WTC11 (cell line): Measurements from ENCODE around the gene BPIFA2. TPM values are rescaled to one million over a fixed set of nuclear protein-coding genes. Genes with fewer than 3 reads are reported as not detected.

ENCODE experiments used
- ATAC-seq: fragments of 200-7000 bp; cut with Tn5 transposase; 2 replicates; pipeline ENCODE4 v1.10.0; 2021; ENCODE audit warnings: mild to moderate bottlenecking, moderate library complexity
- CTCF ChIA-PET: fragments of 300-600 bp; sonication (Branson Sonifier 250); formaldehyde crosslinking; loops from one replicate; lab custom pipeline; 2021; ENCODE audit warnings: antibody characterized with exemption; lab: Charles Lee
- POLR2A ChIA-PET: fragments of 350-600 bp; sonication (Branson Sonifier 250); formaldehyde crosslinking; loops from one replicate; lab custom pipeline; 2021; ENCODE audit warnings: antibody characterized with exemption; lab: Charles Lee
- DNase-seq: peaks from one replicate; pipeline ENCODE4 v3.0.0; 2021; ENCODE audit warnings: low spot score
- H3K27ac Mint-ChIP-seq: 2 replicates; pipeline ENCODE4 v1.8.0; 2021; ENCODE audit warnings: mixed read lengths
- H3K27me3 Mint-ChIP-seq: 2 replicates; pipeline ENCODE4 v1.8.0; 2021; ENCODE audit warnings: low read depth, mild to moderate bottlenecking, moderate library complexity, mixed read lengths
- H3K36me3 Mint-ChIP-seq: 2 replicates; pipeline ENCODE4 v1.8.0; 2021; ENCODE audit warnings: mixed read lengths
- H3K4me1 Mint-ChIP-seq: 2 replicates; pipeline ENCODE4 v1.8.0; 2022; ENCODE audit warnings: mixed read lengths
- H3K4me3 Mint-ChIP-seq: 2 replicates; pipeline ENCODE4 v1.8.0; 2021; ENCODE audit warnings: mild to moderate bottlenecking, moderate library complexity, mixed read lengths
- H3K9me3 Mint-ChIP-seq: 2 replicates; pipeline ENCODE4 v1.8.0; 2021; ENCODE audit warnings: mixed read lengths
- AR ChIP-seq: fragments of 250-450 bp; sonication (Bioruptor Pico); IDR thresholded peaks from 2 replicates; pipeline ENCODE4 v1.9.0; 2021; ENCODE audit warnings: mild to moderate bottlenecking
- ARID4B ChIP-seq: sonication (generic); formaldehyde crosslinking; IDR thresholded peaks from 2 replicates; pipeline ENCODE4 v1.8.0; 2023; ENCODE audit warnings: missing genetic modification reagents, mild to moderate bottlenecking, borderline replicate concordance
- ATF2 ChIP-seq: sonication (generic); formaldehyde crosslinking; IDR thresholded peaks from 2 replicates; pipeline ENCODE4 v1.8.1; 2022; ENCODE audit warnings: low read depth, missing genetic modification reagents, borderline replicate concordance
- CREM ChIP-seq: sonication (generic); formaldehyde crosslinking; IDR thresholded peaks from 2 replicates; pipeline ENCODE4 v1.8.1; 2022; ENCODE audit warnings: mild to moderate bottlenecking, missing genetic modification reagents, moderate library complexity
- CTCF ChIP-seq: fragments of 200-600 bp; IDR thresholded peaks from 2 replicates; pipeline ENCODE4 v1.8.0; 2022; ENCODE audit warnings: antibody characterized with exemption
- GABPB1 ChIP-seq: sonication (generic); formaldehyde crosslinking; IDR thresholded peaks from 2 replicates; pipeline ENCODE4 v1.8.1; 2023; ENCODE audit warnings: mild to moderate bottlenecking, missing genetic modification reagents
- GRHL2 ChIP-seq: fragments of 250-450 bp; sonication (Bioruptor Pico); IDR thresholded peaks from 2 replicates; pipeline ENCODE4 v1.8.0; 2022; ENCODE audit warnings: mild to moderate bottlenecking, moderate library complexity; ENCODE audit not compliant: insufficient replicate concordance, severe bottlenecking
- PREB ChIP-seq: sonication (generic); formaldehyde crosslinking; IDR thresholded peaks from 2 replicates; pipeline ENCODE4 v1.8.1; 2022; ENCODE audit warnings: mild to moderate bottlenecking, missing genetic modification reagents, moderate library complexity, borderline replicate concordance
- RORB ChIP-seq: fragments of 250-450 bp; sonication (Bioruptor Pico); IDR thresholded peaks from 2 replicates; pipeline ENCODE4 v1.9.0; 2021; ENCODE audit warnings: mild to moderate bottlenecking
- total RNA-seq: library from RNA; stranded (reverse); gene quantifications from 3 replicates; pipeline ENCODE4 v1.2.3, GENCODE V29; 2021

Gene BPIFA2
- total RNA-seq, 1 experiment from 2014 or later: not detected

- no peak for TF ChIP-seq PREB
- Mint-ChIP-seq H3K9me3 (peaks cover 9% of the 10 kb centered on the region), H3K27me3 (no peaks in the 10 kb centered on the region), H3K27ac (no peak overlapping the region), H3K4me1 (peaks cover 11% of the 10 kb centered on the region), H3K36me3 (peaks cover 5% of the 10 kb centered on the region; the same call in 1 of the 2 replicates), H3K4me3 (no peak overlapping the region)
- DNase-seq (peak; percentile 55), ATAC-seq (peak; percentile 77)
- POLR2A ChIA-PET: no interaction called here
- CTCF ChIA-PET: no interaction called here
These were observed 10.8 kb downstream of the BPIFA2 start for GRCh38 chr20:33178726-33179125.

- Mint-ChIP-seq H3K4me3 (no peak overlapping the region), H3K36me3 (peaks cover 10% of the 10 kb centered on the region), H3K27ac (no peak overlapping the region), H3K27me3 (no peaks in the 10 kb centered on the region), H3K9me3 (peaks cover 13% of the 10 kb centered on the region), H3K4me1 (peaks cover 11% of the 10 kb centered on the region)
- DNase-seq (no peak), ATAC-seq (no peak)
- CTCF ChIA-PET: no interaction called here
- no peak for TF ChIP-seq GRHL2
- TF ChIP-seq ATF2 (CRISPR knock-in tag): no peak
- no peak for TF ChIP-seq ARID4B (CRISPR knock-in tag)
- POLR2A ChIA-PET: no interaction called here
These were observed 12.2 kb downstream of the BPIFA2 start for GRCh38 chr20:33180169-33180568.

- ChIA-PET CTCF (no interaction called here), POLR2A (no interaction called here)
- H3K27ac Mint-ChIP-seq: no peak overlapping the region
- ATAC-seq: peak; percentile 82
- peak; percentile 52 for DNase-seq
- H3K4me1 Mint-ChIP-seq: peaks cover 11% of the 10 kb centered on the region
- no peaks in the 10 kb centered on the region for H3K27me3 Mint-ChIP-seq
- TF ChIP-seq CREM (CRISPR knock-in tag) (no peak), PREB (no peak), CTCF (peak; percentile 12; the same call in 1 of the 2 replicates), AR (CRISPR knock-in tag) (no peak), GABPB1 (CRISPR knock-in tag) (no peak), RORB (no peak)
- peaks cover 10% of the 10 kb centered on the region for H3K36me3 Mint-ChIP-seq
- H3K9me3 Mint-ChIP-seq: peaks cover 13% of the 10 kb centered on the region
- no peak overlapping the region for H3K4me3 Mint-ChIP-seq
These were observed 13.6 kb downstream of the BPIFA2 start for GRCh38 chr20:33181482-33182093.
